GM13976 (cell line): ENCODE data around the gene FUT3.

Source experiments
- DNase-seq: peaks from one replicate; pipeline ENCODE4 v3.0.0; 2012; ENCODE audit warnings: low spot score
- in situ Hi-C: fragments of 300-500 bp; cut with MboI; formaldehyde crosslinking; loops from one replicate; pipeline ENCODE4 v1.12.0; 2022; ENCODE audit warnings: low sequenced_read_pairs, mixed read lengths, inconsistent platforms; ENCODE audit not compliant: unreplicated experiment
- TF ChIP-seq, protein P1 (sequence below): IDR thresholded peaks from 2 replicates; pipeline ENCODE4 v1.5.1; 2012; ENCODE audit warnings: borderline replicate concordance, mild to moderate bottlenecking; ENCODE audit not compliant: insufficient read depth; ENCODE audit errors: extremely low read depth, missing control alignments, control extremely low read depth

The FUT3 gene

GRCh38 chr19:5895409-5895808, 44.2 kb upstream of the FUT3 start:
- in situ Hi-C loops: no loop called here
- no peak for DNase-seq
- TF ChIP-seq, protein P1, sequence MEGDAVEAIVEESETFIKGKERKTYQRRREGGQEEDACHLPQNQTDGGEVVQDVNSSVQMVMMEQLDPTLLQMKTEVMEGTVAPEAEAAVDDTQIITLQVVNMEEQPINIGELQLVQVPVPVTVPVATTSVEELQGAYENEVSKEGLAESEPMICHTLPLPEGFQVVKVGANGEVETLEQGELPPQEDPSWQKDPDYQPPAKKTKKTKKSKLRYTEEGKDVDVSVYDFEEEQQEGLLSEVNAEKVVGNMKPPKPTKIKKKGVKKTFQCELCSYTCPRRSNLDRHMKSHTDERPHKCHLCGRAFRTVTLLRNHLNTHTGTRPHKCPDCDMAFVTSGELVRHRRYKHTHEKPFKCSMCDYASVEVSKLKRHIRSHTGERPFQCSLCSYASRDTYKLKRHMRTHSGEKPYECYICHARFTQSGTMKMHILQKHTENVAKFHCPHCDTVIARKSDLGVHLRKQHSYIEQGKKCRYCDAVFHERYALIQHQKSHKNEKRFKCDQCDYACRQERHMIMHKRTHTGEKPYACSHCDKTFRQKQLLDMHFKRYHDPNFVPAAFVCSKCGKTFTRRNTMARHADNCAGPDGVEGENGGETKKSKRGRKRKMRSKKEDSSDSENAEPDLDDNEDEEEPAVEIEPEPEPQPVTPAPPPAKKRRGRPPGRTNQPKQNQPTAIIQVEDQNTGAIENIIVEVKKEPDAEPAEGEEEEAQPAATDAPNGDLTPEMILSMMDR: no peak

- in situ Hi-C loops: no loop called here
- TF ChIP-seq, protein P1: no peak
- DNase-seq: no peak
Measured at GRCh38 chr19:5894704-5895349, 43.6 kb upstream of the FUT3 start.

DNA sequence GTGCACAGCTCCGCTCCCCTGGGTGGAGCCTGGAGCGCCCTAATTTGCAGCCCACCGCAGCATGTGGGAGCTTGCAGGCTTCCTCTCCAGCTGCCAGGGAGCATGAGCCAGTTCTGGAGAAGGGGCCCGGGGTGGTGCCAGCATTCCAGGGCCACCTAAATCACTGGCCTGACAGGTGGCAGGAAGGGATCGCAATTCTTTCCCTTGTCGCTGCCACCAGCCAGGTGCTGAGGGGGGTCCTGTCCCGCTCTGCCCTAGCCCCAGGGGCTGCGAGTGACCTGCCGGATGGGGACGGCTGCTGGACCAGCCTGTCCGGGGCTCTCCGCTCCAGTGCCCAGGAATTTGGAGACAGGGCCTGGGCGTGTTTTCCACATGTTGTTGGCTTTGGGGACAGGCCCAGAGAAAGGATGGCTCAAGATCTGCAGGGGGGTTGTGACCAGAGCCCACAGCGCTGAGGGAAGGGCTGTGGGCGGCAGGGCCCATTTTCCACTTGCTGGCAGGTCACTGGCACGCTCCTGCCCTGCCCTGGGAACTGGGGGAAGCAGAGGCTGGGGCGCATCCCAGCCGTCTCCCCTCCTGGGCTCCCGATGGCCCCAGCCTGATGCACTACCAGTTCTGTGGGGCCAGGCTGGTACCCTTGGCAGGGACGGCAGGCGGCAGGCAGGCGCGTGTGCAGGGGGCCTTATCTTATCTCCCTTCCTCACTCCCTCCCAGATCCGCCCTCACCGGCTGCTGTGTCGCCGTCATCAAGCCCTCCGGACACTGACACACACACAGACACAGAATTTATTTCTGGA, 42.9 kb upstream of the FUT3 start:
- in situ Hi-C loops: no loop called here
- TF ChIP-seq, protein P1: no peak
- no peak for DNase-seq

GRCh38 chr19:5893296-5893903, 42.2 kb upstream of the FUT3 start:
- DNase-seq: no peak
- TF ChIP-seq, protein P1: no peak
- in situ Hi-C loops: no loop called here

- DNase-seq: no peak
- in situ Hi-C loops: no loop called here
- TF ChIP-seq, protein P1: no peak
Measured at GRCh38 chr19:5892772-5893275, 41.6 kb upstream of the FUT3 start.

DNA sequence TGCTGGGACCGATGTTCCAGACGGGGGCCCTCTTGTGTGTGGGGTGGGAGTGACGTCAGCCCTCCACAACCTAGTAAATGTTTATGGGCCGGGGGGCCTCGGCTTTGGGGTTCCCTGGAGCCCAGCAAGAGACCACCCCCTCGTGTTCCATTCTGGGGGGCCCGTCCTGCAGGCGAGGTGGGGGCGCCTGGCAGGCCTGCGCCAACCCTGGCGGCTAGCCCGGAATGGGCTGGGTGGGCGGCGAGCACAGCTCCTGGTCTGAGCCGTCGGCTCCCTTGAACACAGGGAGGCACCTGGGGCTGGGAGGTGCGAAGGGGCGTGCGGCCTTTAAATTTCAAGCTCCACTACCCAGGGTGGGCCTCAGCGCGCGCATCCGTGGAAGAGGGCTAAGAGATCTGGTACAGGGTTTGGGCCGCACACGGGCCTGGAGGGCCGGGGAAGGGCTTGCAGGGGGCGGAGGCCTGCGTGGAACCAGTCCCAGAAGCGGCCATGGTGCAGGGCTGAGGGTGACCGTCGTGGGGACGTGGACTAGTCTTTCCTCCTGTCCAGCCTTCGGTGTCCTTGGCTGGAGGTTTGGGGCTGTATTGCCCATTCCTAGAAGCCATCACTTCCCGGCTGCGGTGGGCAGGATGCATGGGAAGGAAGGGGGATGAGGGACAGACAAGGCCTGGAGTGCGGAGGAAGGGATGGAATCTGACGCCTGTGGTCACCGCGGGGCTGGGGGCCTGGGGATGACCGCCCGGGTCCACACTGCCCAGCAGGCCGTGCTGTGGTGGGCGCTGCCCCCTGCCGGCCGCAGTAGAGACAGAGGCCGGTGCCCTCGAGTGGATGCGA, 40.9 kb upstream of the FUT3 start:
- TF ChIP-seq, protein P1: peak; percentile 34
- in situ Hi-C loops: no loop called here
- DNase-seq: peak; percentile 62
